HG03066 (cell line): ENCODE measurements around the gene PHACTR1.

ENCODE experiments used
- ATAC-seq: cut with Tn5 transposase; IDR thresholded peaks from one replicate; pipeline ENCODE4 v1.9.1; 2021; ENCODE audit warnings: low read depth; ENCODE audit not compliant: unreplicated experiment

PHACTR1 gene

DNA sequence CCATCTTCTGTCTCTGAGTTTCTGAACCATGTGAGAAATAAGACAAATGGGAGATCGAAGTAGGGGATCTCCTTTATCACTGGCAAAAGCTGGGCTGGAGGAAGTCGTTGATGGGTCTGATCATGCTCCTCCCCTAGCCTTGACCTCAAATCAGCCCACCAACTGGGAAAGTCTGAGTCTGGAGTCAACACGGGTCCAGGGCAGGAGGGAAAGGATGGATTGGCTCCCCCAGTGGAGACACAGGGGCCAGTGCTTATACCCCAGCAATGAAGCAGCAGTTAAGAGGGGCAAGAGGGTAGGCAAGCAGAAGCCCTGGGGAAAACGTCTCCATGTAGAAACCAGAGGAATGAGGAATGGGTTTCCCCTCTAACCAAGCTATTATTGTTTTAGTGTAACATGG lies 459.2 kb downstream of the PHACTR1 start:
- no peak for ATAC-seq

DNA sequence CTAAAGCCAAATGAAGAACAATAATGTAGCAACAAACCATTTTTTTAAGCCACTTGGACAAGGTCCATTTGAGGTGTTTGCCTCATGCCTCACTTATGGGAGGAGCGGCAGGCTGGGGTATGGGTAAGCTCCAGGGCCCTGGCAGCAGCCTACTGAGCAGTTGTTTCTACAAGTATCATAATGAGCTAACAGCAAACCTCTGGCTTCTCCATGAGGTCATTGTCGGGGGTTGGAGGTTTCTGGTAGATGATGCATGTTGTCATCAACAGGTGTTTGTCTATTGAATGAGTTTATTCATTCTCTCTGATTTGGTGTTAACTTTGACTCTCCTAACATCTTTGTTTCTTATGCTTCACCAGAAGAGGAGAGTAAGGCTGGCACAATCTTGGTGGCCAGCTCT lies 461.1 kb downstream of the PHACTR1 start:
- ATAC-seq: no peak

DNA sequence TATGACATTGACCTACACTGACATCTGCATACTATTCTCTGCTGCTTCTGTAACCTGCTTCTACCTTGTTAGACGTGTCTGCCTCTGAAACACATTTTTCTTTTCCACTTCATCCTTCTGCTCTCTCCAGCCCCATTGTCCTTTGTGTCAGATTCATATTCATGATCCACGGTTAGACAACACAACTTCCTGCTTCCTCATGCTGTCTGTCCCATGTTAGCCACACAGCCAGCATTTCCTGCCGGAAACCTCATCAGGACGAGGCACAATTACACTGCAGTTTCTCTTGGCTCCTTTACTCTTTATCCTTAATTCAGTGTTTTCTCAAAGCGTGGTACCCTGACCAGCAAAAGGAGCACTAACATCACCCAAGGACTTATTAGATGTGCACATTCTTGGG lies 461.5 kb downstream of the PHACTR1 start:
- no peak for ATAC-seq

DNA sequence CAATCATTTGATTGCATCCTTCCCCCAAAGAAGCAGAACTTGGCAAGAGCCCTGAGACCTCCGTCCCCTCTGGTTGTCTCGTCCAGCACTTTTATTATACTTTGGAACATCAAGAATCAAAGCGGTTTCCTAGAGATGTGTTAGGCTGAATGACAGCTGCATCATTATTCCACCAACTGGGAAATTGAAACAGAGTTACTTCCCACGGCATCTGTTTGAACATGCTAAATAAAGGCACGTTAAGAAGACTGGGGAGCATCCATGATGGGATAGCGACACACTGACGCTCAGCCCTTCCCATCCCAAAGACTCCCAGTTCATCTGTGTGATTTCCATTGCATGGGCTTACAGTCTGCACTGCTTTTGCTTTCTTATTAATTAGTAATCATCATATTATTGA lies 464.0 kb downstream of the PHACTR1 start:
- no peak for ATAC-seq

DNA sequence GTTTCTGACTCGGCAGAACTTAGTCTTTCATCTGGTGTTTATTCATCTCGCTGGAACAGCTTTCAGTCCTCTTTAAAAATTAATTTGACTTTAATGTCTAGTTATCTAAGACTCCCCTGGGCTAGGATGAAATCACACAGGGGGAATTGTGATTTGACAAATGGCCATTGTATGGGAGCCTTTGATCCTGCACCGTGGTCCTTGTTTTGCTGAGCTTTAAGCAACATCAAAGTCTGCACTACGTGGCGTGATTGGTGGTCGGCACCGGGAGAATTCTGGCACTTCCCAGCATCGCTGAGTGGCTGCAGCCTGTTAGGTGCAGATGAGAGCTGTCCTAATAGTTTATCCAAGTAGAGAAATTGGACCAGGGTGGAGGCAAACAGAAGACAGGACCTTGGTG lies 464.8 kb downstream of the PHACTR1 start:
- no peak for ATAC-seq

DNA sequence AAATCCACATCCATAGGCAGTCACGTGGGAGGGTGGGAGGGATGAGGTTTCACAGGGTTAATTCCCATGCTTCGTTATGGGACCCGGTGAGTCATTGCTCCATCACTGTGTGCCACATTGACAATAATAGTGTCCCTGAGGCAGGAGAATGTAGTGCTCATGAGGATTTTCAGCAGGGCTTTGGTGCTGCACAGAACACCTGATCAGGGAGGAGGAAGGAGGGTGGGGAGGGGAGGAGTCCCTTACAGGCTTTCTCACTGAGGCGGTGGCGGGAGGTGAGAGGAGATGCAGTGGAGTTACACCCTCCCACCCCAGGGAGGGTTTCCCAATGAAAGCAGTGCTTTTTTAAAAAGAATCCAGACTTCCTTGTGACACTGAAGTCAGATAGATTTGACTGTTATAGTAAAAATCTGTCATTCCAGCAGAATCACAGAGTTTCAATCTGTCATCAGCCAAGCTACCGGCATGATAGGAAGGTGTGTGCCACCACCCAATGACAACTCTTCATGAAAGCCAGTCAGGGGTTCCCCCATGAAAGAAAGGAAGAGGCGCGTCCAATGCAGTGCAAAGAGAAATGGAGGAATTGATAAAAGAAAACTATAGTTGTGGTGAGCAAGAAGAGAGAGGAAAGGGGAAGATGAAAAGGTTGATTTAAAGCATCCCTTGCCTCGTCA lies 467.0 kb downstream of the PHACTR1 start:
- no peak for ATAC-seq

DNA sequence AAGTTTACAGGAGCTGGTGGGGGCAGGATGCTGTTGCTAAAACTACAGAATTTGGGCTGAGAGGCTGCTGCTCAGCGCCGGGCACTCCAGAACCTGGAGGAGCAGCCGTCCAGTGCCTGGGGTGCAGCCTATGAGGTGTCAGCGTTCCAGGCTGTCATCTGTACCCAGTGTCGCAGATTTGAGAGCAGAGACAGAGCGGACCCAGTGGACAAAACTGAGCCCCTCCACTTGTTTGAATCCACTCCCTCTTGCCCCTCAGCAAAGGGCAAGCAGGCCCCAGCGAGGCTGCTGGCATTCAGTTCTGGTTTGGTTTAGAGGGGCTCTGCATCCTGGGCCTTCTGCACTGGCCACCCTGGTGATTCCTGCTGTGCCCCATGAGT lies 467.5 kb downstream of the PHACTR1 start:
- ATAC-seq: no peak

DNA sequence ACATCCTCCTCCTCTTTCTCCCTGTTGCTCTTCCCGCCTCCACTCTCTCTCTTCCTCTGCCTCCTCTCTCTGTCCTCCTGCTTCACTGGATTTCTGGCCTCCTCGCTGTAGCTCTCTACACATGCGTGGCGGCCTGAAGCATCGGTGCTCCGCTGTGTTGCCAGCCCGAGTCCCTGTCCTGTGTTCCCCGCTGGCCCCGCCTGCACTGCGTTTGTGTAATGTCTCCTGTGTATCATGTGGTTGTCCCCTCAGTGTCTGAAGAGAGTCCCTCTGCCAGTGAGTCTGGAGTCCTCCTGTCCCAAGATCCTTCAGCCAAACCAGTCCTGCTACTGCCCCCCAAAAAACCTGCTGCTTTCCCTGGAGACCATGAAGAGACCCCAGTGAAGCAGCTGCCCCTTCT lies 468.0 kb downstream of the PHACTR1 start:
- ATAC-seq: no peak

DNA sequence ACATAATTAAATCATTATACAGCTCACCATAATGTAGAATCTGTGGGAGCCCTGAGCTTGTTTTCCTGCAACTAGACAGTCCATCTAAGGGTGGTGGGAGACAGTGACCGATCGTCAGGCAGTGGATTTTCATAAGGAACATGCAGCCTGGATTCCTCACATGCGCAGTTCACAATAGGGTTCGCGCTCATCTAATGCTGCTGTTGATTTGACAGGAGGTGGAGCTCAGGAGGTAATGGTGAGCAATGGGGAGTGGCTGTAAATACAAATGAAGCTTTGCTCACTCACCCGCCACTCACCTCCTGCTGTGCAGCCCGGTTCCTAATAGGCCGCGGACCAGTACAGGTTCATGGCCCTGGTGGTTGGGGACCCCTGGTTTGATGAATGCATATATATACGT lies 470.3 kb downstream of the PHACTR1 start:
- no peak for ATAC-seq

DNA sequence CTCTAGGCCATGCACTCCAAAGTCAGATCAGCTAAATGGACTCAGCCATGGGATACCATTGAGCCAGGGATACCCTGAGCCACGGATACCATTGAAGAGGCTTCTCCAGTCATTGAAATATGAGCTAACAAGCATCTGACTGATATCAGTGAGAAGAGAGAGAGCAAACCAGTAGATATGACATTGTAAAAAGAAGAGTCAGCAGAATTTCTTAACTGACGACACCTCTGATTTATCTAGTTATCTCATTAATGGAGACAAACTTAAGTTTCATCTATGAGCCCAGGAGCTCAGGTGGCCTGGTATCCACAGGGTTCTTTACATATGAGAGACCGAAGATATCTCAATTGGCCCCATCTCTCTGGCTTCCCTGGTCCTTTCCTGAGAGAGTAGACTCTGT lies 471.1 kb downstream of the PHACTR1 start:
- ATAC-seq: no peak

DNA sequence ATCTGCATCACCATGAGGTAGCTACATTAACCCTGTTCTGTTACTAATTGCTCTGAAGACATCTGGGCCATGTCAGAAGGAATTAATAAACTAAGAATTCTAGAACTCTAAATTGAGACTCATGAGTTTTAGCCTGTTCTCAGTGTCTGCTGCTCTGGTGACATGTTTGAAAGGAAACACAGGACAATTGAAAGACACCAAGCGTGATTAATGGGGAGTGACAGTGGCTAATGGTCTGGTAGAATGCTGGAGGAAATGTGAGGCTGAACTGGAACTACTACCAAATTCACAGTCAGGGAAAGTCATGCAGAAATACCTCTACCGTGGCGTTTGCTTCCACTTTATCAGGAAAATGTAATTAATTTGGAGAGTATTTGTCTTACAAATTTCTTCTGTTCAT lies 471.7 kb downstream of the PHACTR1 start:
- no peak for ATAC-seq

DNA sequence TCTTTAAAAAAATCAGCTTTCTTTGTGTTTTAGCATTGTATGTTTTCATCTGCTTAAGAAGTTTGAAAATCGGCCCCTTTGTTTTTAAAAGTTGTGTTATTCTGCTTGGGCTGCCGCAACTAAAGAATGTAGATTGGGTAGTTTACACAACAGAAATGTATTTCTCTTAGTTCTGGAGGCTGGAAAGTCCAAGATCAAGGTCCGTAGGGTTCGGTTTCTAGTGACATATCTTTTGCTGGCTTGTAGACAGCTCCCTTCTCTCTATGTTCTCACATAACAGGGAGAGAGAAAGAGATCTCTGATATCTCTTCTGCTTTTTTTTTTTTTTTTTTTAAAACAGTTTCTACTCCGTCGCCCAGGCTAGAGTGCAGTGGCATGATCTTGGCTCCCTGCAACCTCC lies 473.1 kb downstream of the PHACTR1 start:
- no peak for ATAC-seq

DNA sequence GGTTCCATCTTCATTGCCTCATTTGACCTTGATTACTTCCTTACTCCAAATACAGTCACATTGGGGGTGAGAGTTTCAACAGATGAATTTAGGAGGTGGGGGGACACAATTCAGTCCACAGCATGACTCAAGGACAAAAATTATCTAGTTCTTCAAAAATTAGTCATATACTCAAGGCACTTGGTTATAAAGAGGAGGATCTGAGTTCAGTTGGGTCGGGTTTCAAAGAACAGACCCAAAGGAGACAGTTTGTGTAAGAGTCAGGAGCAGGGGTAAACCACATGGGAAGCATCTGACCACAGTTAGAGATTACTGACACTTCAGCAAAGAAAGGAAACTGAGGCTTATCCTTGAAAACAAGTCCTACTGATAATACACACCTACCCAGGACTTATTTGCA lies 473.8 kb downstream of the PHACTR1 start:
- no peak for ATAC-seq

DNA sequence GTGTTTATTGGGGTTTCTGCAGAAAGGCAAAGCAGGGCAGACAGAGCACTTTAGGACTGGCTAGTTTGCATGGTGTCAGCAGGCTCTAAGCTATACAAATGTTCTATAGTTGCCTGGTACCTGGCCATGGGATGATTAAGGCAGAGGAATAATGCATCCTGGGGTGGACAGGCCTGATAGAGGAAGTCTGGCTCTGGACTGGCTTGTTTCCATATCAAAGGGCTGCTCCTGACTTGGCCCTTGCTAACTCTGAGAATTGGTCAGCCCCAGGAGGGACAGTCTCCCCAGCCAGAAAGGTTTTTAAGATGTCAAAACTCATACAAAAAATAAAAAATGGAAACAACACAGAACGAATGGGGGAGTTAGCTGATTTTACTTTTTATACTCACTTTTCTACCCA lies 474.9 kb downstream of the PHACTR1 start:
- ATAC-seq: no peak

DNA sequence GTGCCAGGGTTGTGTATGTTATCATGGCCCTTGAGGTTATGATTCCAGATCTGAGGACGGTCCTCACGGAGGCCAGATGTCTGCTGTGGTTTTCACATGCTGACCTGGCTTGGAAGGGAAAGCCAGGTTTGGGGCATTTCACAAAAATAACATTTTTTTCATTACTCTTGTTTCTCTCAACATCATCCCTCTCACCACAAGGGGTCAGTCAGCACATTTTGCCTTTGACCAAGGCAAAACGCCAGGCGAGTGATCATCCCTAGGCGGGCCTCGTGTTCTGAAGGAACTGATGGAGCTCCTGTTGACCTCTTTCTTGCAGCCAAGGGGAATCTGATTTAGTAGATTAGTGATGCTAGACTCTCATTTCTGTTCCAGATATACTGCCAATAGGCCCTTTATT lies 478.3 kb downstream of the PHACTR1 start:
- no peak for ATAC-seq

DNA sequence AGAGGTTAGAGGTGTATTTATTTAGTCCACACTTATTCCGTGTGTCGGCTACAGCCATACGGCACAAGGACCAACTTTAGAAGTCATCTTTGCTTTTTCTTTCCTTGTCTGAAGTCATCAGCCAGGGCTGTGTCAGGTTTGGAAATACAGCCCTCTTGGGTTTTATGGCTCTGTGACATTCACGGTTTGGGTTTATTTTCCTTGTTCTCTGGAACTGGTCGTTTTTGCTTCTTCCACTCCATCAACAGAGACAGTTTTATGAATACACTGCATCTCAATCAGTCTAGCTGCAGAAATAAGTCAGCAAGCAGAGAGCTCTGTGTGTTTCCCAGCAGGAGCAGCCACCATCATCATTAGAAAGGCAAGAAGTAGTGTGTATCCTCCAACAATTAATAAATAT lies 479.2 kb downstream of the PHACTR1 start:
- no peak for ATAC-seq

DNA sequence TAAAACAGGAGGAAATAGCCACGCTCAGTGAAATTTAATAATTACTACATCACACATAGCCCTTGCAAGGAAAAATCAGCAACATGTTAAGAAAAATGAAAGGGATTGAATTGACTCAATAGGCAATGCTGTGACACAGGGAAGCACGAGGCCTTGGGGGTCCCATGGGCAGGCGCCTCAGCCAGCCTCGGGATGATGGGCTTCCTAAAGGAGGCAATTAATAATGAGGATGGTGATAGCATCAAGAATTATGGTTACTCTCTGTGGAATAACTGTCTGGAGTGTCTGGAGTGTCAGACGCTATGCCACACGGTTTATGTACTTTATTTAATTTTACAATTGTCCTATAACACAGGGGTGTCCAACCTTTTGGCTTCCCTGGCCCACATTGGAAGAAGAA lies 481.6 kb downstream of the PHACTR1 start:
- ATAC-seq: no peak

DNA sequence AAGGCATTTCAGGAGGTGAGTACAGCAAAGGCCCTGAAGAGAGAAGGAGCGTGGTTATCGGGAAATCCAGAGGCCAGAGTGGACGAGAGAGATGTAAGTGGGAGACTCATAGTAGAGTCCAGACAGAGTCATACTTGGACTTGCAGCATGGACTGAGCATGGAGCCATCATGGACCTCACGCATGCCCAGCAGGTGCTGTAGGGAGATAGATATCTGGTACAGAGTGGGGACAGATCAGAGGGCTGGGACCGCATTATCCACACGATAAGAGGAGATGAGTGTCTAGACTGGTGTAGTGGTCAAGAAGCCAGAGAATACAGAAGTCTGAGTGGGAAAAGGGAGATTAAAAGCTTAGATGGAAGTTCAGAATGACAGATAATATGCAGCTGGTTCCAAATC lies 484.8 kb downstream of the PHACTR1 start:
- no peak for ATAC-seq

DNA sequence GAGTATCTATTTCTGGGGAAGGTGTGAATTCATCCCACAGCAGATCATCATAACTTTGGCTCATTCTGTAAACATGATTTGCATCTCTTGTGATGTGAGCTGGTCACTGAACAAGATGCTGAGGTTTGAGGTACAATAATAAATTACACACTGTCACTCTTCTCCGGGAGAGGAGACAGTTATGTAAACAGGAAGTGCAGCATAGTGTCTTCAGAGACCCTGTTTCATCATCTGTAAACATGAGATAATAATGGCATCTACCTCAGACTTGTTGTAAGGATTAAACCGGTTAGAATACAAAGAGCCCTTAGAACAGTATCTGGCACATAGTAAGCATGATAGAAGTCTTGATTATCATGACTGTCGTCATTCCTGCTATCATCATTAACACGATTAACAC lies 486.6 kb downstream of the PHACTR1 start:
- ATAC-seq: no peak

DNA sequence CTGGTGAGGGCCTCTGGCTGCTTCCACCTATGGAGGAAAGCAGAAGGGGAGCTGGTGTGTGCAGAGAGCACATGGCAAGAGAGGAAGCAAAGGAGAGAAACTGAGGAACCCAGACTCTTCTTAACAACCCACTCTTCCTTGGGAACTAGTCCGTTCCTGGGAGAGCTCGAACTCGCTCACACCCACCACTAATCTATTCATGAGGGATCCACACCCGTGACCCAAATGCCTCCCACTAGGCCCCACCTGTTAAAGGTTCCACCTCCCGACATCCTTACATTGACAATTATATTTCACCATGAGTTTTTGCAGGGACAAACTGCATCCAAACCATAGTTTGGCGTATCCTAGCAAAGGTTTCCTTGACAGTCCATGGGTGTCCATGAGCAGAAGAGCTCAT lies 488.5 kb downstream of the PHACTR1 start:
- no peak for ATAC-seq

DNA sequence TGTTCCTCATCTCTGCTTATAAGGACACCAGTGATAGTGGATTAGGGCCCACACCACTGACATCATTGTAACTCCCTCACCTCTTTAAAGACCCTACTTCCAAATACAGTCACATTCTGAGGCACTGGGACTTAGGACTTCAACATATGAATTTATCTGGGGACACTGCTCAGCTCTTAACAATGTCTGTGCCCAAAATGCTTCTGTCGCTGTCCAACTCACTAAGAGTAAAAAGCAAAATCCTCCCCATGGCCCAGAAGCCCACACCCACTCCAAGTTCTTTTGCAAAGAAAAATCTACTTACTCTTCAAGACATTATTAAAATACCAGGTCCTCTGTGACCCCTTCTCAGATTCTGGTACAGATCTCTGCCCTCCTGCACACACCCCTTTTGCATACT lies 495.5 kb downstream of the PHACTR1 start:
- no peak for ATAC-seq

DNA sequence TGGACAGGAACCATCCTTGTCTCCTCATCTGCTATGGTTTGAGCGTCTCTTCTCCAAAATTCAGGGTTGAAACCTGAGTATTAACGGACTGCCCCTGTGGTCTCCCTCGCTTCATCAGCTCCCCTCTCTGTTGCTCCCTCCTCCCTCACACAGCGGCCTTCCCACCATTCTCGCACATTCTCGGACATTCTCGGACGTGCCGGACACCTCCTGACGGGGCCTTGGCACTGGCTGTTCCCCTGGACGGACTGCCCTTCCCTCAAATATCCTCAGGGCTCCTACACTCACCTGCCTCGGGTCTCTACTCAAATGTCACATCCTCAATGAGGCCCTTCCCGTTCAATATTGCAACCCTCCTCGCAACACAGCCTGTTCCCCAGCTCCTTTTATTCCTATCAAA lies 496.0 kb downstream of the PHACTR1 start:
- ATAC-seq: no peak

DNA sequence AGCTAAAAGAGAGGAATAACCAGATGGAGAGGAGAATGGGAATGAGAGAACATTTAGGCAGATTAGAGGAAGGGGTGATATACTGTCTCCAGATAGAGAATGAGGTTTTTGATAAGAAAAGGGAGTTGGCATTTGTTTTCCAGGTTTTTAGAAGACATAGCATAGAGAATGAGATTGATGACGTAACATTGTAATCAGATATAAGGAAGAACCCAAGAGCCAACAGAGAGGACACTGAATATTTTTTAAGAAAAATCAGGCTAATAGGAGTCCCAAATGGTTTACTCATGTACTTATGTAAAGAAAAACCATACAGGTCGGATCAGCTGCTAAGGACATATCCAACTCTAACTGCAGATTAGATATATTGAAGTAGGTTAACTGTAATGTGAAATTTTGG lies 498.8 kb downstream of the PHACTR1 start:
- no peak for ATAC-seq
